Right ventricle myocardium inferior (tissue), 1 donor: Measurements from ENCODE around the gene STK25. TPM values are rescaled to one million over a fixed set of nuclear protein-coding genes. Genes with fewer than 3 reads are reported as not detected.
A peak's percentile ranks its signal among the peaks of the same experiment; 100 is the strongest.

ENCODE experiments used
- ATAC-seq: fragments of 200-7000 bp; cut with Tn5 transposase; one replicate; pipeline ENCODE4 v1.9.1; 2020; ENCODE audit warnings: mild to moderate bottlenecking, moderate library complexity
- DNase-seq: peaks from one replicate; pipeline ENCODE4 v3.0.0; 2021; ENCODE audit errors: missing footprints
- intact Hi-C: fragments of 100-400 bp; cut with DNase I; formaldehyde crosslinking; loops from one replicate; pipeline ENCODE4 v1.11.0; 2022
- total RNA-seq: library from RNA; stranded (reverse); fragmentation: NEBNext Ultra II Directional; extraction: Animal tissue kit (Norgen Biotek cat#: 25700); gene quantifications from one replicate; pipeline ENCODE4 v1.2.1, GENCODE V29; 2021
- donor health status: DM: no; HTN: yes; CAD: no; lungs with severe emphysema.

Gene STK25
- total RNA-seq, 1 donor from 2014 or later, result 97.4 TPM

- intact Hi-C loops, result no loop called here
- DNase-seq, result peak; percentile 46
- ATAC-seq, result no peak
Observed at GRCh38 chr2:241499146-241499965, 9.0 kb downstream of the STK25 start.

GRCh38 chr2:241498115-241499070 lies 10.0 kb downstream of the STK25 start:
- DNase-seq, result peak; percentile 56
- peak; percentile 2 for ATAC-seq
- intact Hi-C loops, result no loop called here

GRCh38 chr2:241496904-241497877 lies 11.2 kb downstream of the STK25 start:
- DNase-seq (peak; percentile 59), ATAC-seq (no peak)
- intact Hi-C loops, result no loop called here

DNA sequence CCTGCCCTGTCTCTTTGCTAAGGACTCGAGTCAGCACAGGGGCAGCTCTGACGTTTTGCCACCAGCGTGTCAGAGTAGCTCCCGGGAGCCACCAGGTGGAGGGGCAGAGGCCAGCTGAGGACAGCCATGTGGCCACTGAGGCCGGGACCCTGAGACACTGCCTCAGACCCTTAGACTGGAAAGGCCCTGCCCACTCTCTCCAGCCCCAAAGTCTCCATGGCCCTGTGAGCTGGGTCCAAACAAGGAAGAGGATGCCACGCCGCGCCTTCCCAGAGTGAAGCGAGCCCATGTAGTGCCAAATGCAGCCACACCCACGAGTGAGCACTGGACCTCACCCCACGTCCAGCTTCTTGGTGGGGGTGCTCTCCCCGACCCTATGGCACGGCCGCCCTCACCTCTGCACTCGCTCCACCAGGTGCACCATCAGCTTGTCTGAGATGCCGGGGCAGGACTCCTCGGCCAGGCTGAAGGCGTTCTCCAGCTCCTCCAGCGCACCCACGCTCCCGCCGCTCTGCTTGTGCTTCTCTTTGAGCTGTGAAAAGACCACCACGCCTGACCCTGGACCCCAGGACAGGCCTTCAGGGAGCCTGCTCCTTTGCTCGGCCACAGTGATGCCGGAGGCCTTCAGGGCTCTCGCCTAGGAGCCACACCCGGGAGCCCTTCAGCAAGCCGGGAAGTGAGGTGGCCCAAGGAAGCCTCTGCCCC lies 12.2 kb downstream of the STK25 start:
- intact Hi-C loops, result no loop called here
- ATAC-seq, result no peak

DNA sequence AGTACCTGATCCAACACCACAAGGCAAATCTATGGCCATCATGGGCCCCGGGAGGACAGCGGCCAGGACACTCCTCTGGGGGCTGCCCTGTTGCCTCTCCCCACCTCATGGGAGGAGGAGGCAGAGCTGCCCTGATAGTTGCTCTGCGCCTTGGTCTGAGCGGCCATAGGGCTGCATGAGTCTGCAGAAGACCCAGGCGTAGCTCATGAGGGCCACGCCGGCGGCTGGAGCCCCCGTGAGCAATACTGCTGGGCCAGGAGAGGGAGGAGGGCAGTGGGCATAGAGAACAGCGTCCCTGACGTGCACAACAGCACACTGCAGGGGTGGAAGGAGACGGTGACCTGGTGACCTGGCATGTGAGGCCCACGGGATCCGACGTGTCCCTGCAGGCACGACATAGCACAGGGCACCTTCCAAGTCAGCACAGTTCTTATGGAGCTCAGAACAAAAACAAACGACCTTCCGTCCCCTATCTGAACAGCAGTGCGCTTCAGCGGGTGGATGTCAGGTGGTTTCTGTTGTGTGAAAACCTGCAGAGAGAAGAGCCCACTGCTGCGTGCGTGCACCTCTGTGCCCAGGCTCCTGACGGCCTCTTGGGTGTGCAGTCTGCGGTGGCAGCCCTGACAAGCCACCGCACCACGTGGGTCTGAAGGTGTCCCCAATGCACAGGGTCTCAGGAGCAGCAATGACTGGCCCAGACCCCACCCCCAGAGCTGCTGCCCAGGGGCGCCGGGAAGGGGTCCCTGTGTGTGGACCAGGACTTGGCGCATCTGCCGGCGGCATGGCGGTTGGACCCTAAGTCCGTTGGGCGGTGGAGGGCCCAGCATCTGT lies 13.0 kb downstream of the STK25 start:
- intact Hi-C loops, result no loop called here
- ATAC-seq (no peak), DNase-seq (peak; percentile 32)

More for the DNA sequence above, 12.2 kb downstream of the STK25 start:
- peak; percentile 62 for DNase-seq

DNA sequence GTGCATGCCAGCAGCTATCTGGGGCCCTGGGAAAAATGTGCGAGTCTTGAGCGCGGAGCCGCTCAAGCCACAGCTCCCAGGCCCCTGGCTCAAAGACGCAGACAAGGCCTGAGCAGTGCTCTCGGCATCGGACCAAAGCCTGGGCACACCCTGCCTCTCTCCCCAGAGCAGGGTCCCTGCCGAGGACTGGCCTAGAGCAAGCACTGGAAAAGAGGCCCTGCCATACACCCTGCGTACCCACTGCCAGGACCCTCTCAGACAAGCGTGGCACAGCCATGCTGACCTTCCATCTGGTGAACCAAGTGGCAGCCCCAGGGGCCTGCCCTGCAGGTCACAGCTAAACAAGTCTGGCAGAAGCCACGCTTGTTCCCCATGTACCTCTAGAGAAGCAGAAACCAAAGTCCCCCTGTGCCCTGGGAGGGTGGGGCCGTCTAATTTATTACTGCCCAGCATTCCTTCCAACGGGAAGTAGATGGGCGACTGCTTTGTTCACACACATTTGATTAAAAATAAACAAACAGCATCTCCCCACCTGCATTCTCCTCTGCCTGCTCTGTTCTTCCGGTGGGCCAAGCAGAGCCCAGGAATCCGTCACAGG lies 14.0 kb downstream of the STK25 start:
- DNase-seq (peak; percentile 13), ATAC-seq (no peak)
- intact Hi-C loops, result no loop called here

- intact Hi-C loops, result no loop called here
- DNase-seq (peak; percentile 40), ATAC-seq (no peak)
Observed at GRCh38 chr2:241493092-241493491, 15.3 kb downstream of the STK25 start.

DNA sequence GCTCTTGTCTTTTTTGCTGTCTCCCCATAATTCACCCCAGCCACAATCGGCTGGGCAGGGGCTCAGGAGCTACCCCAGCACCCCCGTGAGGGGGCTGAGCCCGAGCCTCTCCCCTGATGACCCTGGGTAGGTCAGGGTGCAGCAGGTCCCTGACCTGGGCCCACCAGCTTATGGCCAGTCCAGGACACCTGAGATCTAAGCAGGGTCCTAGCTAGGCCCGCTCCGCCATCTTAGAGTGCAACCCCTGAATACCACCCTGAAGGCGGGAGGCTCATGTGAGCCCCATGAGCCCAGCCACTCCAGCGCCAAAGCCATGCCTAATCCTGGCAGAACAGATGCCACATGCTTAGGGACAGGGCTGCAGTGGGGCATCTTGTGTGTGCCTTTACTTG lies 16.2 kb downstream of the STK25 start:
- ATAC-seq (no peak), DNase-seq (peak; percentile 59)
- intact Hi-C loops, result no loop called here

DNA sequence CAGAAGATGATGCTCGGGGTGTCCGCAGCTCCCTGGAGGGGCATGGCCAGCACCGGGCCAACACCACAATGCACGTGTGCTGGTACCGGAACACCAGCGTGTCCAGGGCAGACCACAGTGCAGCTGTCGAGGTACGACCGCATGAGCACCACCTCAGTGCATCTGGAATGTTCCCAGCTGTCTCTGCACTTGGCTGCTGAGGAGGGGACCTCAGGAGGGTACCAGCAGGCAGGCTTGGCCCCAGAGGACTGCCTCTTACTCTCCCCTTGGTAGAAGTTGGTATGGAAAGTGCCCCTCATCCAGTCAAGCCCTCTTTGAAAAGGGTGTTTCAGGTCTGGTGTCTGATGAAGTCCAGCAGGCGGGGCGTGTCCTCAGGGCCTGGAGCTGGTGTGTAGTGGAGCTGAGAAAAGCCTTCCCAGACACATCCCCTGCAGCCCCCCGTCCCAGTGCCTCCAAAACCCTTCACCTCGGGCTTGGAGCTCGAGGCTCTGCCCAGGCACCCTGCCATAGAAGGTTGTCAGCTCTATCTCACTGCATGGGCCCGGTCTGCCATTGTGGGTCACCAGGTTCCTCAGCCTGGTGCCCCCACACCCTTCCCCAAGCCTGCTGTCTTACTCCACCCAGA lies 16.7 kb downstream of the STK25 start:
- ATAC-seq, result no peak
- DNase-seq, result peak; percentile 52
- intact Hi-C loops, result no loop called here

GRCh38 chr2:241490825-241491506 lies 17.4 kb downstream of the STK25 start:
- ATAC-seq, result no peak
- intact Hi-C loops, result no loop called here

GRCh38 chr2:241489733-241490680 lies 18.4 kb downstream of the STK25 start:
- intact Hi-C loops, result no loop called here
- ATAC-seq, result no peak
- peak; percentile 33 for DNase-seq

More at GRCh38 chr2:241490825-241491506, 17.4 kb downstream of the STK25 start:
- peak; percentile 46 for DNase-seq

DNA sequence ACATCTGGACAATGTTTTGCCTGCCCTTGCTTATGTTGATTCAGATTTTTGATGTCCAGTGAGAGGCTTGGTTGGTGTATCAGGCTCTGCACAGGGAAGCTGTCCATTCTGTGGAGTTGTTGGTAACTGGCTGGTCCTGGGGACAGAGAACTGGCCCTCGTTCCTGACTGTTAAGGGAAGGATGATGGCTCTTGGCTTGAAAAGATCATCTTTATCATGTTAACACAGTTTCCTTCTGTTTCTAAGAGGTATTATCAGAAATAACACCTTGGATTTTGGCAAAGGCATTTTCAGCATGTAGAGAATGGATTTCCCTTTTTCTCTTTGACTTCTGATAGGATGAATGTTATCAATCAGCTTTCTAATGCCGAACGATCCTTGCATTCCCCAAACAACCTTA lies 19.3 kb downstream of the STK25 start:
- ATAC-seq (no peak), DNase-seq (no peak)
- intact Hi-C loops, result no loop called here

DNA sequence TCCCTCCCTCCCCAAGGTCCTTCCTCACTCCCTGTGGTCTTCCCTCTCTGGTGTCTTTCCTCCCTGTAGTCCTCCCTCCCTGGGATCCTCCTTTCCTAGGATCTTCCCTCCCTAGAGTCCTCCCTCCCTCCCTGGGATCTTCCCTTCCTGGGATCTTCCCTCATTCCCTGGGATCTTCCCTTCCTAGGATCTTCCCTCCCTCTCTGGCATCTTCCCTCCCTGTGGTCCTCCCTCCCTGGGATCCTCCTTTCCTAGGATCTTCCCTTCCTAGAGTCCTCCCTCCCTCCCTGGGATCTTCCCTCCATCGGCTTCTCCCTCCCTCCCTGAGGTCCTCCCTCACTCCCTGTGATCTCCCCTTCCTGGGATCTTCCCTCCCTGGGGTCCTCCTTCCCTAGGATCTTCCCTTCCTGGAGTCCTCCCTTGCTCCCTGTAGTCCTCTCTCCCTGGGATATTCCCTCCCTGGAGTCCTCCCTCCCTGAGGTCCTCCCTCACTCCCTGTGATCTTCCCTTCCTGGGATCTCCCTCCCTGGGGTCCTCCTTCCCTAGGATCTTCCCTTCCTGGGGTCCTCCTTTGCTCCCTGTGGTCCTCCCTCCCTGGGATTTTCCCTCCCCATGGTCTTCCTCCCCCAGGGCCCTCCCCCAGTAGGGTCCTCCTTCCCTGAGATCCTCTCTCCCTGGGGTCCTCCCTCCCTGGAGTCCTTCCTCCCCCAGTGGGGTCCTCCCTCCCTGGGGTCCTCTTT lies 23.0 kb downstream of the STK25 start:
- ATAC-seq, result no peak

DNA sequence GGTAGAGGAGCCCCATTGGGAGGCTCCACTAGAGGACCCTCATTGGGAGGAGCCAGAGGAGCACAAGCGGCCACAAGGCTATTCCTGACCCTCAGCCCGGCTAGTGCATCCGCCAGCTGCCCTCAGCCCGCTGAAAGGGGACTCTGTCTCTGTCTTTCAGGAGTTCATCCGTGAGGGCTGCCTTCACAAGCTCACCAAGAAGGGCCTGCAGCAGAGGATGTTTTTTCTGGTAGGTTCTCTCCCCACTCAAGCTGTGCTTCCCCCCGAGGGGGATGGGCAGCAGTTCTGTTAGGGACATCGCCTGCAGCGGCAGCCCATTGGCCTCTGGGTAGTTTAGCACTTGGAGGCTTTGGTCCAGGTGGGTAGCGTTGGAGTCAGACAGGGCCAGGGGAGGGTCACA lies 25.1 kb downstream of the STK25 start:
- DNase-seq (peak; percentile 56), ATAC-seq (no peak)
- intact Hi-C loops, result no loop called here

More for the DNA sequence above, 23.0 kb downstream of the STK25 start:
- intact Hi-C loops, result no loop called here
- no peak for DNase-seq
